ENCODE measurements around the gene CMKLR1. TPM values are rescaled to one million over a fixed set of nuclear protein-coding genes. Genes with fewer than 3 reads are reported as not detected.

The CMKLR1 gene
- total RNA-seq, 4 donors from 2014 or later: 1.1 to 7.5 (median 3.7) TPM

DNA sequence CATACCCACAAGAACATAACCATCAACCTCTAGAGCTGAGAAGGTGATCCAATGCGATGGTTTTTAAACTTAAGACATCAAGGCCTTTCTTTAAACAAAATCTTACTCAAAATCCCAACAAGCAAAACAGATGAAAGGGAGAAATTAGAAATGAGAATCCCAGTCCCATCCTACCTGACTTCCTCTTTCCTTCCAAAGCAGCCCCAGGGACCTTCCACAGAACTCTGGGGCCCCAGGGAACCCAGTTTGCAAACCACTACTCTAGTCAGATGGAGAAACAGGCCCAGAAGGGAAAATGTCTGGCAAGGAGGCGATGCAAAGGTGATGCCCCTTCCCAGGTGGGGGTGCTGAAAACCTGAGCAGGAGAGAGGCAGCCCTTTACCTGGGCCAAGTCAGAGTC, 29.0 kb upstream of the CMKLR1 start:
- DNase-seq (ENCODE audit: low spot score in 2 of 2): no peak
- intact Hi-C loops (cut with DNase I; ENCODE audit: low total_unique reads): no loop called here
- WGBS, 2 donors: 90% methylated on average over 2 of the region's 2 CpGs
- H3K4me3 ChIP-seq (ENCODE audit: low read depth, poor library complexity, severe bottlenecking): no peak overlapping the region
- no peak for TF ChIP-seq CTCF (IDR thresholded peaks at IDR 0.05)
- TF ChIP-seq POLR2A (IDR thresholded peaks at IDR 0.05): no peak

- intact Hi-C loops (cut with DNase I; ENCODE audit: low total_unique reads): no loop called here
- no peak overlapping the region for H3K4me3 ChIP-seq (ENCODE audit: low read depth, poor library complexity, severe bottlenecking)
- TF ChIP-seq CTCF (IDR thresholded peaks at IDR 0.05): no peak
- TF ChIP-seq POLR2A (IDR thresholded peaks at IDR 0.05): no peak
- peak; percentile 61 to 88 for DNase-seq (ENCODE audit: low spot score in 2 of 2)
- 60 to 84% methylated on average over 7 of the region's 7 CpGs for whole genome bisulfite sequencing, 2 donors
Observed at GRCh38 chr12:108367436-108367835, 28.3 kb upstream of the CMKLR1 start.

DNA sequence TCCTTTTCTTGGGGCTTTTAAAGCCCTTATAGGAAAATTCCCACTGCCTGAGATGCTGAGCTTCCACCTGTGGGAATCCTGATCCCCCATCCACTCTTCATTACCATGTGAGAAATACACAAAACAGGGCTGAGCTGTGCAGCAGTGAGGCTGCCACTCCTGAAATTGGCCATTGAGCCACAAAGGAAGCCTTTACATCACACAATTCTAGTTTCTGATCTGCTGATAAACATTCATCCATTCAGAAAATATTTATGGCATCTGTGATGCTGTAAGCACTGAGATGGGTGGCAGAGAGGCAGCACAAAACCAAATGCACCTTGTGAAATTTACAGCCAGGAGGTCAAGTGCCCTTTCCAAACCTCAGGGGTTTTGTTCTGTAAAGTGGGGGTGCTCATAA, 26.2 kb upstream of the CMKLR1 start:
- no peak overlapping the region for H3K4me3 ChIP-seq (ENCODE audit: low read depth, poor library complexity, severe bottlenecking)
- TF ChIP-seq CTCF (IDR thresholded peaks at IDR 0.05): no peak
- no peak for TF ChIP-seq POLR2A (IDR thresholded peaks at IDR 0.05)
- no peak for DNase-seq (ENCODE audit: low spot score in 2 of 2)
- intact Hi-C loops (cut with DNase I; ENCODE audit: low total_unique reads): no loop called here

GRCh38 chr12:108364879-108365278, 25.8 kb upstream of the CMKLR1 start:
- intact Hi-C loops (cut with DNase I; ENCODE audit: low total_unique reads): no loop called here
- peak in 1 of 2 donors; percentile 23 for DNase-seq (ENCODE audit: low spot score in 2 of 2)
- TF ChIP-seq POLR2A (IDR thresholded peaks at IDR 0.05) (no peak), CTCF (IDR thresholded peaks at IDR 0.05) (no peak)
- no peak overlapping the region for H3K4me3 ChIP-seq (ENCODE audit: low read depth, poor library complexity, severe bottlenecking)
- WGBS, 2 donors: 90 to 95% methylated on average over 3 of the region's 3 CpGs

- WGBS, 2 donors: 87 to 94% methylated on average over 1 of the region's 1 CpG
- no peak for DNase-seq (ENCODE audit: low spot score in 2 of 2)
- H3K4me3 ChIP-seq (ENCODE audit: low read depth, poor library complexity, severe bottlenecking): no peak overlapping the region
- TF ChIP-seq CTCF (IDR thresholded peaks at IDR 0.05): no peak
- no peak for TF ChIP-seq POLR2A (IDR thresholded peaks at IDR 0.05)
- intact Hi-C loops (cut with DNase I; ENCODE audit: low total_unique reads): no loop called here
Observed at GRCh38 chr12:108363565-108363964, 24.5 kb upstream of the CMKLR1 start.

GRCh38 chr12:108363165-108363564, 24.1 kb upstream of the CMKLR1 start:
- no peak overlapping the region for H3K4me3 ChIP-seq (ENCODE audit: low read depth, poor library complexity, severe bottlenecking)
- peak in 1 of 3 donors; percentile 28 for TF ChIP-seq CTCF (IDR thresholded peaks at IDR 0.05)
- TF ChIP-seq POLR2A (IDR thresholded peaks at IDR 0.05): no peak
- 64 to 92% methylated on average over 11 of the region's 11 CpGs for WGBS, 2 donors
- intact Hi-C loops (cut with DNase I; ENCODE audit: low total_unique reads): no loop called here
- DNase-seq (ENCODE audit: low spot score in 2 of 2): no peak

Measured in lower leg skin (tissue), 4 donors.